GM19438 (cell line): ENCODE measurements around the gene PFKFB4.
A peak's percentile ranks its signal among the peaks of the same experiment; 100 is the strongest.
"Not testable (repeated sequence)": the region's sequence is repeated elsewhere in the genome, so short reads cannot be mapped to it uniquely, and the experiment has no call there.

ENCODE experiments used
- ATAC-seq: cut with Tn5 transposase; IDR thresholded peaks from one replicate; pipeline ENCODE4 v1.9.1; 2021; ENCODE audit warnings: low read depth; ENCODE audit not compliant: unreplicated experiment

The PFKFB4 gene

GRCh38 chr3:48502728-48503168, 53.9 kb downstream of the PFKFB4 start:
- no peak for ATAC-seq

- ATAC-seq, result no peak
These were observed 54.5 kb downstream of the PFKFB4 start for GRCh38 chr3:48502121-48502520.

- no peak for ATAC-seq
These were observed 55.4 kb downstream of the PFKFB4 start for GRCh38 chr3:48501196-48501595.

- no peak for ATAC-seq
These were observed 55.9 kb downstream of the PFKFB4 start for GRCh38 chr3:48500656-48501055.

GRCh38 chr3:48493203-48493501, 63.5 kb downstream of the PFKFB4 start:
- no peak for ATAC-seq

- ATAC-seq, result no peak
These were observed 64.0 kb downstream of the PFKFB4 start for GRCh38 chr3:48492461-48493202.

GRCh38 chr3:48486952-48487351, 69.7 kb downstream of the PFKFB4 start:
- no peak for ATAC-seq

- not testable (repeated sequence) for ATAC-seq
These were observed 73.8 kb downstream of the PFKFB4 start for GRCh38 chr3:48482822-48483221.

GRCh38 chr3:48480891-48481290, 75.7 kb downstream of the PFKFB4 start:
- not testable (repeated sequence) for ATAC-seq

GRCh38 chr3:48478626-48479555, 77.7 kb downstream of the PFKFB4 start:
- ATAC-seq, result no peak

- ATAC-seq, result no peak
These were observed 78.6 kb downstream of the PFKFB4 start for GRCh38 chr3:48477959-48478520.

GRCh38 chr3:48476426-48477053, 80.1 kb downstream of the PFKFB4 start:
- no peak for ATAC-seq

GRCh38 chr3:48475188-48475587, 81.4 kb downstream of the PFKFB4 start:
- ATAC-seq, result no peak

GRCh38 chr3:48474619-48475018, 82.0 kb downstream of the PFKFB4 start:
- ATAC-seq, result no peak

GRCh38 chr3:48474031-48474430, 82.6 kb downstream of the PFKFB4 start:
- ATAC-seq, result not testable (repeated sequence)

GRCh38 chr3:48473617-48473952, 83.0 kb downstream of the PFKFB4 start:
- ATAC-seq, result no peak

GRCh38 chr3:48472923-48473616, 83.5 kb downstream of the PFKFB4 start:
- peak; percentile 87 for ATAC-seq

- ATAC-seq, result peak; percentile 14
These were observed 84.0 kb downstream of the PFKFB4 start for GRCh38 chr3:48472673-48472922.

GRCh38 chr3:48470286-48470685, 86.3 kb downstream of the PFKFB4 start:
- no peak for ATAC-seq

- ATAC-seq, result no peak
These were observed 87.3 kb downstream of the PFKFB4 start for GRCh38 chr3:48469046-48469915.
